ENCODE results near the gene RELL1.
"Not testable (repeated sequence)": the region's sequence is repeated elsewhere in the genome, so short reads cannot be mapped to it uniquely, and the experiment has no call there.

Gene RELL1

GRCh38 chr4:37690976-37691375 is 4.8 kb upstream of the RELL1 start:
- DNase-seq: no peak

DNA sequence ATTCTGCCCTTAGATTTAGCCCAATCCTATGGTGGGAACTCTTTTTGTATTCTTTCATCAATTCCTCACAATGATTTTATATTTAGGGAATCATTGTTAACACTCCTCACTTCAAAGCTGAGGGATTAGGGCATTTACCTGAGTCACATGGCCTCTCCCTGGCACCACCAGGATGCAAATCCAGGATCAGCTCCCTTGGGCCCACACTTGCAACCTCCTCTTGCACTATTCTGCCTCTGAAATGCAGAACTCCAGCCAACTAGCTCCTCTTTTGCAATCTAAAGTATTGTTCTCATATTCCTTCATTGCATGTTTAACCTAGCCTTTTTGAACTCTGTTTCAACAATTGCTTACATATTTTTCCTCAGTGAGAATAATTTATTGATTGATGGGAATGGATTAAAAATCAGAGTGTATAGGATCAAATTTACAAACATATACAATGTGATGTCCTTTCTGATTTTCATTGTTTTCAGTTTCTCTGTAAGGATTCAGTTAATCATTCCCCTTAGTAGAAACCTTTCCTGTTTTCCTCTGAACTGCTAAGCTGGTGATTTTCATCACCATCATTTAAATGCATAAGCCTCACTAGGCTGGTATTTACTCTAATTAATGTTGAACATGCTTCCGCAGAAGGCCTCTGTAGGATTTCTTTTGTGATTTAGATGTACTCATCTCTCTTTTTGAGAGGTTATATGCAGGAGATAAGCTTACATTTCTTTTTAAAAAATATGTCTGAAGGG is 3.3 kb upstream of the RELL1 start:
- DNase-seq: no peak

DNA sequence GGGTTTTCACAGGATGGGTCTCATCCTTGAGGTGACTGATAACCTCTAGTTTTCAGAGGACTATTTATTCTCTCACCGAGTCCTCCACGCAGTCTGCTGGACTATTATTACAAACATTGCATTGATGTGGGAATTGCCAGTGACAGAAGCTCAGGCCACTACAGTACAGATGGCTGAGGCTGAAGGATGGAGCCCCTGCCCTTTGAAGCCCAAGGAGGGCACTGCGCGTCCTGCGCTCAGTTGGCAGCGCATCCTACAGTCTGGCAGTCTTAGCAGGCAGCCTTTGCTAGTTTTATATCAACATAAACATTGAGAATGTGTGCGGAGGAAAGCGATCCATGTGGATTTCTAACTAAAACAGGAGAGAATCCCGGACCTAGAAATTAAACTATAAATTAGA is 1.5 kb upstream of the RELL1 start:
- DNase-seq: no peak

DNA sequence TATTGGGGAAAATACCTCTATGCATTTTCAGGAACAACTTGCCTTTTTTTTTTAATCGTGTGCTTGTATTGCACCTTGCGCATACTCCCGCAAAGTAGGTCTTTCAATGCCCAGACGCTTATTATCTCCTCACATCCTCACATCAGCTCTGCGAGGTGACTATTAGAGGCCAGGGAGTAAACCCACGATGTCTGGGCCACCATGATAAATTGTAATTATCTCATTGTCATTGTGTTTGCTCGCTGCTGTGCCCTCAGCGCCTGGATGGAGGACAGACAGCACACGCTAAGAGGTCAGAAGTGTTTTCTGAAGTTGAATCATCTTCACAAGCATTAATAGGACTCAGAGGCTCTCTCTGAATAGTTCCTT is 1.0 kb upstream of the RELL1 start:
- DNase-seq: no peak

DNA sequence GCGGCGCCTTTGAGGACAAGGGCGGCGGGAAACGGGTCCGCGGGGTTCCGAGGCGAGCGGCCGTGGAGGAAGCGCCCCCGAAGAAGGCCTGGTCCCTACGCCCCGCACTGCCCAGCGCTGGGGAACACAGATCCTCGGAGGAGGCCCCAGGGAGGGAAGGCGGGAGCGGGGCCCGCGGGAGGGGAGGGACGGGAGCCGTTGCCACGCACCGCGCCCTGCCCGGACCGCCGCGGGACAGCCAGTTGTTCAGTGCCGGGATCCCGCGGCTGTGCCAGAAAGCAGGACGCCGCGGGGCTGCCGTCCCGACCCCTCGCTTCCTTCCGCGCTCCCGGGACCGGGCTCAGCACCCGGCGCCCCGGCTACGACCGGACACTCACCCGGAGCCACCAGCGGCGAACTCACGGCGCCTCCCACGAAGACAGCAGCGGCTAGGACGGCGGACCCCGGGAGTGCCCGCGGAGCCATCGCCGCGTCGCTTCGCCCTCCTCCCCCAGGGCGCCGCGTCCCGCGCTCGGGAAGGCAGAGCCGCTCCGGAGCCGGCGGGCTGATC is 278 bp downstream of the RELL1 start:
- DNase-seq: peak in 1 of 2 donors; percentile 62

DNA sequence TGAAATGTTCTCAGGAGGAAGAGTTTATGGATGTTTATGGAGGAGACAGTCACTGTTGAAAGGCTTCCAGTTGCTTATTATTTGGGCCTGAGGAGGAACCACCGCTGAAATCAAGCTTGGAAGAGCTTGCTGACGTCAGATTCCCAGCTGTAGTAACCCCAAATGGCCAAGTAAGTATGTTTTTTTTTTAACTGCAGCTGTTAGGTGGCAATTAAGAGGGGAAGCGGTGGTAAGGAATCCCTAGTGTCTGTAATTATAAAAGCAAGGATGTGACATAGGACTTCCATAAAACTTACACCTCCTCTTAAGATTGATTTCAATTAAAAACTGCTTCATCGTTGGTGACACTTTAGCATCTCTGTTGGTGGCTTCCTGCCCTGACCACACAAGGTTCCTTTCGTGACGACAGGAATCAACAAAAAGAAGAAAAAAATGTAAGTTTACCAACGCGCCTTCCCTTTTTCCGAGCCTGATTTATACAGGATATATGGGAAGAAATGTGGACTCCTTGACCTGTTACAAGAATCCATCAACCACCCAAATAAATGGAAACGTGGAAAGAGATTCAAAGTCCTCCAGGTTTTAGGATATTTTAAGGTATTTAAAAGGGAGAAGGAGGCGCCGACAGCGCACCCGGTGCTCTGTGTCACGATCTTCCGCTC is 884 bp downstream of the RELL1 start:
- peak in 1 of 2 donors; percentile 50 for DNase-seq

DNA sequence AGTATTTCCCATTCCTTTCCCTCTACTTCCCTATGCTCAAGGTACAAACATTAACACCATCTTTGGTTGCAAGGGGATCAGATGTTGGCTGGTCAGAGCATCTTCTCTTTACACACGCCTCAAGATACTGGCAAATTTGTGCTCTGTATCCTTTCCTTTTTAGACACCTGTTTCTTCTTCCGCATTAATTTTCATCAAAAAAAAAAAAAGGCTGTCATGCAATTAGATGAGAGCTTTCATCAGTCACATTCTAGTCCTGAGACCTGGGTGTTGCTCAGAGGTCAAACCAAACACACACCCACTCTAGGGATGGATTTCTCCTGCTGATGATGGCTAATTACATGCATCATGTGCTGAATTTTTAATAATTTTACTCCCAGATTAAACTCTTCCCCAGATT is 2.0 kb downstream of the RELL1 start:
- no peak for DNase-seq

DNA sequence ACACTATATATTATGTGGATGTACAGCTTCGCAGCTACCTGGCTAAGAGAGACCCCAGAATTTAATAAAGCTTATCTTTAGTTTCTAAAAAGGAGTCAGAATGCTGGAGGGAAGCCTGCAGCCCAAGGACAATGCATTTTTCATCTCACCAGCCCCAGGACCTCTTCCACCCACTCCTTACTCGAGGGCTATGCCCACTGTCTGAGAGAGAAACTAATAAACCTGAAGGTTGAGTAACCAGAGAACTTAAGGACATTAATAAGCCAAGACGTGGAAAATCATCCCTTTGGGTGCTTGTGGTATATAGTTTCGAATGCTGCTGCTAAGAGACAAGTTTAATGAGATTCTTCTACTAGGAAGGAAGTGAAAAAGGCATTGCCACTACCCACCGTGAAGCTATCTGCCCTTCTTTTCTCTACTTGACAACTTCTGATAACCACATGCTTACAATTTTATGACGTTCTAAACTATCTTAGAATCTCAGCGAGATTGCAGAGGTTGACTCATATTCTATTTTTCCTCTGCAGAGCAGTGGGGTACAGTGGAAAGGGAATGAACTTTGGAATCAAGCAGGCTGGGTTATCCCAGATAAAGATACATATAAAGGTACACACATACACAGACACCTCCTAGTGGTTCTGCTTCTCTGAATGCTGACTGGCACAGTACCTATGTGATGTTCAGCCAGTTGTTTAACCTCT is 3.3 kb downstream of the RELL1 start:
- DNase-seq: peak in 1 of 2 donors; percentile 24

DNA sequence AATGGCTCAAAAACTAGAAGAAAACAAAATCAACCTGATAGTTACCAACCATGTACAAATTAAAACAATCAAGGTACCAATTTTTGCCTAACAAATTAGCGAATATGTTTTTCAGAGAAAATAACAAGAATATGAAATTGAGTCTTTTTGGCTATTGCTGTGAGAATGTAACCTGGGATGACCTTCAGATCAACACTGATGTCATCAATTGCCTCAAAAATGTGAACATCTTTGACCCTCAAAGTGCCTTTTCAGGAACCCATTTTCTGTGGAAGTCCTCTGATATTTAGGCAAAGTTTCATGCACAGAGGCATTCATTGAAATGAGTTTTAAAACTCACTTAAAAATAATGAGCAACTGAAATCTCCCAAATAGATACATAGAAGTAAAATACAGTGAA is 6.1 kb downstream of the RELL1 start:
- no peak for DNase-seq

- no peak for DNase-seq
Observed at GRCh38 chr4:37679301-37679700, 6.9 kb downstream of the RELL1 start.

DNA sequence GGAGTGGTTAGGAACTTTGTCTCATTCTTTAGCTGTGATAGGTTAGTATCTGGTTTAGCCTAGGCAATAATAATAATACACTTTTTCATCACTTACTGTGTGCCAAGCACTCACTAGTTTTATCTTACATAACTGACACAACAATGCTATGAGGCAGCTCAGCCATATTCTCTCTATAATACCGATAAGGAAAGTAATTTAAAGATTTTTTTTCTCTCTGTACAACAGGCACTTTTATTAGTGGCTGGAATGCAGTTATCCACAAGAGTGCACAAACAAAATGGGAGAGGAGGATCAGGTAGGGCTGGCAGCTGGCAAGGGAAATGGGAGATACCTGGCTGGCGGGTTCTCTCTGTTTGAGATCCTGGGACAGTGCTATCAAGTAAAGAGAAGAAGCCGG is 7.6 kb downstream of the RELL1 start:
- no peak for DNase-seq

DNA sequence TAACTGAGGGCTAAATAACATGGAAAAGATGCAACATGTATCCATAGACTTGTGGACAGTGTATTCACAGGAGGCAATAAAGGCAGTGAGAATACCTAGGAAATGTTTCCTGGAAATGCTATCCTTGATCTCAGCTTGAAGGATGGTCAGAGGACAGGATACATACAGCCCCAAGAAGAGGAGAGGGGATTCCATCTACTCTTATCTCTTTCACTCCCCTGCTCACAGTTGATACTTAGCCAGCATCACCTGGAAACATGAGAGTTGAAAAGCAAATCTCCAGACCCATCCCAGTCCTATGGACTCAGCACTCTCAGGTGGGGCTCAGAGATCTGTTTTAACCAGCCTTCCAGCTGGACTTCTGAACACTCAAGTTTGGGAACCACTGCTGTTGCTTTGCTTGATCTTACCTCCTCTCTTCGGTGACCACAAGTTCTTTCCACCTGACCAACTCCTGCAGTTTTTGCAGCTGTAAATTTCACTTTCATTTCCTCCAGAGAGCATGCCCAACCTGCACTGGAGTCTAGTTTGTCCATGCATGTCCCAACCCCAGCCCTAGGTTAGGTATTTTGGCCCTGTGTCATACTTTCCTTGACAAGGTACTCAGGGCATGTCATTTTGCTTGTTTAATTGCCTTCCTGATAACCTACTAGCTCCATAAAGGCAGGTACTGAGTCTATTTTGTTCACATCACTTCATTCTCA is 10.4 kb downstream of the RELL1 start:
- no peak for DNase-seq

DNA sequence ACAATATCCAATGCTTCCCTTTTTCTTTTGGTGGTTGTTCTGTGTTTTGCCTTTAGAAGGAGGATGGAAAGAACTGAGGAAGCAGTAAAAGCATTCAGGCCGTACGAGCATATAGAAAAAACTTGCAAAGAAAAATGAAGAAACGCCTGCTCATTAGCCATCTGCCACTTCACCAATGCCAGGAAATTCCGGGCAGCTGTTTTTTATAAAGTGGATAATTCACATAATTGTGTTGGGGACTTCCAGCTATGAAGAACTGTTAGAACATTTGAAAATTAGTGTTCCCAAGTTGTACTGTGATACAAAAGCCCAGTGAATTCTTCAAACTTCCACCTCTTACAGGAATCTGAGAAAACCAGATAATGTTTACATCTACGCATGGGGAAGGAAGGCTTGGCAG is 11.7 kb downstream of the RELL1 start:
- DNase-seq: no peak

DNA sequence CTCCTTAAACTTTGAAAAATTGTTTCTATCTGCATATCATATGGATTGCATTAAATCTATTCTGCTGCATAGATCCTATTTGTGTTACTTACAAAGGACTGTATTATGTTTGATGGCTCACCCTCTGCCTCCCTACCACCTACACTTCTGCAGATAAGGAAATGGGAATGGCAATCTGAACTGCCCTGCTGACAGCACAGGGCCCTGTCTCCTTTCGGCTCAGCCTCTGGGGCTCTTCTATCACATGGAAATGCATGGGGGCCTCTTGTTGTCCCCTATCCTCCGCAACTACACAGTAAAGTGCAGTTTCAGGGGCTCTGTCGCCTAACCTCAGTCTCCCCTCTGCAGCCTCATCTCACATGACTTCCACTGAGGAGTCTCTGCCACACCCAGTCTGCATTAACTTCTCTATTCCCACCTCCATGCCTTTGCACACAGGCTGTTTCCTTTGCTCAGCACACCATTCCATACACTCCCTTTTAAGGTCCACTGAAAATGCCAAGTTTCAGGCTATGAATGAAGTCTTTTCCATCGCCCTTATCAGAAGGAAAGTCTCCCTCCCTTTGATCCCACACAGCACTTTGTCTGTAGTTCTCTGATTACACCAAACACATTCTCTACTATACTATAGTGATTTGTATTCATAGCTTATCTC is 12.5 kb downstream of the RELL1 start:
- no peak for DNase-seq

- DNase-seq: no peak
Observed at GRCh38 chr4:37671072-37671471, 15.1 kb downstream of the RELL1 start.

DNA sequence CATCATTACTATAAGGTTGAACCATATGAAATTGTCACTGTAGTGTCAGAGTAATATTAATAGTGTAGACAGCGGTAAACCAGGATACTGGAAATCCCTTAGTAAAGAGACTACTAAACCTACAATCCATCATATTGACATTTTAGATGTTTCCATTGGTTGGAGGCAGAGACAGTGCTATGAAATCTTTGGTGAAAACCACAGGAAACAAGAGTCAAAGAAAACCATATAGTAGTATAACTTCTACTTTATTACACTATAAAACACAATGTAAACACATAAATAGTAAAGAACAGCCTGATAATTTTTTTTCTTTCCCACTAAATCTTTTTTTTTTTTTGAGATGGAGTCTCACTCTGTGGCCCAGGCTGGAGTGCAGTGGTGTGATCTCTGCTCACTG is 15.9 kb downstream of the RELL1 start:
- DNase-seq: no peak

GRCh38 chr4:37669124-37669523 is 17.1 kb downstream of the RELL1 start:
- not testable (repeated sequence) for DNase-seq

GRCh38 chr4:37667197-37668100 is 18.7 kb downstream of the RELL1 start:
- no peak for DNase-seq

DNA sequence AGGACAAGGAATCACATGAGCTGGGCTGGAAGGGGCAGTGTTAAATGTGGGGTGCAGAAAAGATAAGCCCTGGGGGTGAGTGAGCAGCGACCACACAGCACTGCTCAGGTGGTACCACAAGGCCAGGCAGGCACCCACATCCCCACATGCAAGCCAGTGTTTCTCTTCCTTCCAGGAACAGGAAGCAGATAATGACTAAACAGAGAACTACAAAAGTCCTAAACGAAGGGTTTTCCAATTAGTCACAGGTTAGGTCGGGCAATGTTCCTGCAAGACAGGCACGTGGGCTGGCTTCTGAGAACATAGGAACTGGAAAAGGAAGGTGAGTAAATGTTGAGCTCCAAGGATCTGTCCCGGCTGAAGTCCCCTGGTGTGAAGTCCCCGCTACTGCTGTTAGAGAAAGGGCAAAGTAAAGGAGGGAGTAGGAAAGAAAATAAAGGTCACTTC is 19.5 kb downstream of the RELL1 start:
- no peak for DNase-seq

- no peak for DNase-seq
Observed at GRCh38 chr4:37665333-37666320, 20.5 kb downstream of the RELL1 start.

Measured in bone marrow (tissue), 2 donors.